Skeletal muscle tissue (tissue), 4 donors: ENCODE results near the gene DNMT3A. TPM values are rescaled to one million over a fixed set of nuclear protein-coding genes. Genes with fewer than 3 reads are reported as not detected.
A peak's percentile ranks its signal among the peaks of the same experiment; 100 is the strongest.

Source experiments
- H3K27ac ChIP-seq: one replicate; pipeline ENCODE4 v1.7.0; 2013; ENCODE audit warnings: mild to moderate bottlenecking, low read depth, low read length, inconsistent platforms
- H3K27me3 ChIP-seq, 3 donors: one replicate each; pipeline ENCODE4 v1.7.0; 2013; ENCODE audit warnings: low read length in 3 of 3; ENCODE audit not compliant: control insufficient read depth in 3 of 3, insufficient read depth in 3 of 3
- H3K36me3 ChIP-seq, 3 donors: one replicate each; pipeline ENCODE4 v1.7.0; 2013; ENCODE audit warnings: low read length in 3 of 3; ENCODE audit not compliant: control insufficient read depth in 3 of 3, insufficient read depth in 3 of 3
- H3K4me1 ChIP-seq, 3 donors: one replicate each; pipeline ENCODE4 v1.7.0; 2013; ENCODE audit warnings: low read length in 3 of 3, mild to moderate bottlenecking in 3 of 3; ENCODE audit not compliant: control insufficient read depth in 3 of 3, insufficient read depth in 3 of 3
- H3K4me3 ChIP-seq, 3 donors: one replicate each; pipeline ENCODE4 v1.7.0; 2013; ENCODE audit warnings: low read length in 3 of 3
- H3K9ac ChIP-seq, 3 donors: one replicate each; pipeline ENCODE4 v1.7.0; 2013; ENCODE audit warnings: low read length in 3 of 3, mild to moderate bottlenecking in 3 of 3, moderate library complexity in 2 of 3, low read depth in 1 of 3
- H3K9me3 ChIP-seq, 3 donors: one replicate each; pipeline ENCODE4 v1.7.0; 2013; ENCODE audit warnings: low read length in 3 of 3; ENCODE audit not compliant: control insufficient read depth in 3 of 3
- total RNA-seq: library from RNA; depleted of rRNA; stranded (reverse); fragments of >200 nt; gene quantifications from one replicate; pipeline ENCODE4 v1.2.3, GENCODE V29; 2014
- donor health status: Osteomylitis.

Gene DNMT3A
- total RNA-seq, 1 donor from 2014 or later: 62.1 TPM

DNA sequence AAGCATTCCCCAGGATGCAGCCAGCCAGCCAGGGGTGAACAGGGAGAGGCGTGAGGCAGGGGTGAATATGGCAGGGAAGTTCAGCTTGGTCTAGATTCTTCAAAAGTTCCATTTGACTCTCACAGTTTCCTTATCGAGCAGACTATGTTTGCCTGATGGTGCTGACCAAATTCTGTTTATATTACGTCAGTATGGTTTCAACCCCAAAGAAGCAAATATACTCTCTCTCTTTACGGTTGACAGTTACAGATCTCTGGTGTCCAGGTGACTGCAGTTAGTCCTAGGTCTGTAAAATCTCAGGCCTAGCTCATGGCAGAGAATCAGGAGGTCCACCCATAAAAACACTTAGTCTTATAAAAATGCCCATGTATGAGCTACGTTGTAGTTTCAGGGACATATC is 38.3 kb upstream of the DNMT3A start:
- Histone ChIP-seq H3K9ac (no peak overlapping the region), H3K36me3 (no peaks in the 10 kb centered on the region), H3K27ac (no peak overlapping the region), H3K4me3 (no peak overlapping the region), H3K4me1 (peaks cover 44 to 56% (median 51%) of the 10 kb centered on the region in 3 donors), H3K9me3 (no peaks in the 10 kb centered on the region), H3K27me3 (no peaks in the 10 kb centered on the region)

GRCh38 chr2:25379535-25379934 is 37.8 kb upstream of the DNMT3A start:
- H3K4me1 ChIP-seq: peaks cover 44 to 56% (median 51%) of the 10 kb centered on the region in 3 donors
- H3K36me3 ChIP-seq: no peaks in the 10 kb centered on the region
- H3K9me3 ChIP-seq: no peaks in the 10 kb centered on the region
- H3K9ac ChIP-seq: no peak overlapping the region
- H3K4me3 ChIP-seq: no peak overlapping the region
- no peaks in the 10 kb centered on the region for H3K27me3 ChIP-seq
- no peak overlapping the region for H3K27ac ChIP-seq

DNA sequence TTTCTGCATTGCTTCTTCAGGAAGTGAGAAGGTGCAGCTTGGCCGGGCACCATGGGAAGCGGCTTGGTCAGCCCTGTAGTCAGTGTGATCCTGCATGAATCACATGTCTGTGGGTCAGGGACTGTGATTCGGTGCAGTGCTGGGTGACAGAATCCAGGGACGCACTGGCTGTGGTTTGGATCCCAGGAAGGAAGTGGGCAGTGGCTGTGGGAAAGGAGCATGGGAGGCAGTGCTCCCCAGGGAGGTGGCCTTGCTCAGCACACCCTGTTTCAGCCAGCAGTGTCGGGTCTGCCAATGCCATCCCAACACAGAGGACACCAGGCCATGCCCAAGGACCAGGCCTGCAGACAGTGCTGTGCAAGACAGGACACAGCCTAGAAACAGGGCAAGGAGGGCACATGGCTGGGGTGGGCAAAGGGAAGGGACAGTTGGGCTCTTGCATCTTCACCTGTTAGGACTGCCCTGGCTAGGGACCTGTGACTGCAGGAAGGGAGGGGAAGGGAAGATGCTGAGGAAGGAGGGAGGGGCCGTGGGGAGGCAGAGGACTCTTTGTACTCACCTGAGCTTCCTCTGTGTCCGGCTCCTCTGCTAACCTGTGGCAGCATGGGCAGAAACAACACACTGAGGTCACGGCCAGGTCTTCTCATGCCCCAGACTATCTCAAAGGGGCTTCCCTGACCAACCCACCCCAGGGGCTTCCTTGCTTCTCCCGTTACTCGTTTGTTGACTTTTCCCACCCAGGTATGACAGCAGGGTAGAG is 37.2 kb upstream of the DNMT3A start:
- Histone ChIP-seq H3K4me1 (peaks cover 44 to 57% (median 48%) of the 10 kb centered on the region in 3 donors), H3K36me3 (no peaks in the 10 kb centered on the region), H3K9ac (peak overlapping the region in 2 of 3 donors; percentile 13 to 33), H3K27me3 (no peaks in the 10 kb centered on the region), H3K27ac (no peak overlapping the region), H3K4me3 (no peak overlapping the region), H3K9me3 (no peaks in the 10 kb centered on the region)

- Histone ChIP-seq H3K27me3 (no peaks in the 10 kb centered on the region), H3K4me3 (peak overlapping the region in 1 of 3 donors; percentile 62), H3K9me3 (no peaks in the 10 kb centered on the region), H3K36me3 (no peaks in the 10 kb centered on the region), H3K27ac (no peak overlapping the region), H3K9ac (peak overlapping the region in 1 of 3 donors; percentile 33), H3K4me1 (peaks cover 52 to 67% (median 57%) of the 10 kb centered on the region in 3 donors)
Measured at GRCh38 chr2:25377822-25378421, 36.2 kb upstream of the DNMT3A start.

GRCh38 chr2:25376750-25377621 is 35.3 kb upstream of the DNMT3A start:
- peak overlapping the region; percentile 61 to 82 (median 66) for H3K9ac ChIP-seq

DNA sequence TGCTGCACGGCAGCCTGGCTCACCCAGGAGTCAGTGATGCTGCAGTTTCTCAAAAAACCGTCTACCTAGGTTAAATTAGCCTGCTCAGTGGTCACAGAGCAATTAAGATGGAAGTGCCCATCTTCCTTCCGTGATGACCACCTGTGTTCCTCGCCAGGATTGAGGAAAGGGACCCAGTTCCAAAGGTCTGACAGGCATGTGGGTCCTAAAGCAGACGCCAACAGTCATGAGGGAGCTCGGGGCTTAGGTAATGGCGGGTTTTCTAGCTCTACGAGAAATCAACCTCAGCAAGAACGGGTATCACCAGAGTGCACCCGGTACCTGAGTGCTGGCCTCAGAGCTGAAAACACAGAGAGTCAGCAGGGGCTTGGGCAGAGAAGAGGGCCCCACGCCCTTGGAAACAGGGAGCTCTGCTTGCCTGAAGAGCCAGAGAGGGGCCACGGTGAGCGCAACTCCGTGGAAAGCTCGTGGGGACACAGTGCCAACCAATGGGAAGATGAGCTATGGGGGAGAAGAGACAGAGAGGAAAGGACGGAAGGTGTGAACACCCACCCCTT is 34.3 kb upstream of the DNMT3A start:
- peak overlapping the region in 2 of 3 donors; percentile 39 to 58 for H3K4me3 ChIP-seq
- H3K36me3 ChIP-seq: no peaks in the 10 kb centered on the region
- peaks cover 43 to 60% (median 48%) of the 10 kb centered on the region in 3 donors for H3K4me1 ChIP-seq
- no peak overlapping the region for H3K27ac ChIP-seq
- peak overlapping the region in 2 of 3 donors; percentile 66 to 82 for H3K9ac ChIP-seq
- no peaks in the 10 kb centered on the region for H3K27me3 ChIP-seq
- H3K9me3 ChIP-seq: no peaks in the 10 kb centered on the region

More at GRCh38 chr2:25376750-25377621, 35.3 kb upstream of the DNMT3A start:
- peak overlapping the region; percentile 23 for H3K27ac ChIP-seq
- H3K9me3 ChIP-seq: no peaks in the 10 kb centered on the region
- H3K36me3 ChIP-seq: no peaks in the 10 kb centered on the region
- H3K4me3 ChIP-seq: peak overlapping the region; percentile 58 to 68 (median 62)
- no peaks in the 10 kb centered on the region for H3K27me3 ChIP-seq
- peaks cover 51 to 69% (median 57%) of the 10 kb centered on the region in 3 donors for H3K4me1 ChIP-seq

DNA sequence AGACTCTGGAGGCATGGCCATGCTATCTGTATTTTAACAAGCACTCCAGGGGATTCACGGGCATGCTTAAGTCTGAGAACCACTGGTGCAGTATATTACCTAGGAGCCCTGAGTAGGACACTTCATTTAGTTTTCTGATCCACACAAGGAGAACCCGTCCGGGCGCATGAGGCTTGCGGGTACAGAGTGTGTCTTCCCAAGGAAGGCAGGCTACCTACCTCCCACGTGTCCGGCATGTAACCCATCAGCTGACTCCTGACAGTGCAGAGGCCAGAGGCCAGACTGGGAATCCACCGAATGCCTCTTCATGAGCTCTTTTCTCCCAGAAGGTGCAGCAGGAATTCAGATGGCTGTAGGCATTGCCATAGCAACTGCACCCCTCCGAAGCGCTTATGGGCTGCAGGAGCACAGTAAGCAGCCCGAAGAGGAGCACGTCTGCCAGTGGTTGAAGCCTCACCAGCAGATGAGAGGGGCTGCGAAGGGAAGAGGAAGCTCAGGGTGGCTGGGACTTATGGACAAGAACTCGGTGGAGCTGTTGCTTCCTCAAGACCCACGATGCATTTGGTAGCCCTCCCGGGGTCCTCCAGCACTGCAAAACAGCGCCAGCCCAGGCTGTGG is 33.8 kb upstream of the DNMT3A start:
- H3K4me3 ChIP-seq: no peak overlapping the region
- peaks cover 37 to 55% (median 43%) of the 10 kb centered on the region in 3 donors for H3K4me1 ChIP-seq
- no peaks in the 10 kb centered on the region for H3K27me3 ChIP-seq
- H3K9ac ChIP-seq: no peak overlapping the region
- no peak overlapping the region for H3K27ac ChIP-seq
- no peaks in the 10 kb centered on the region for H3K9me3 ChIP-seq
- H3K36me3 ChIP-seq: no peaks in the 10 kb centered on the region

- no peak overlapping the region for H3K4me3 ChIP-seq
- H3K9ac ChIP-seq: no peak overlapping the region
- H3K4me1 ChIP-seq: peaks cover 32 to 48% (median 37%) of the 10 kb centered on the region in 3 donors
- no peaks in the 10 kb centered on the region for H3K36me3 ChIP-seq
- no peaks in the 10 kb centered on the region for H3K9me3 ChIP-seq
- H3K27ac ChIP-seq: no peak overlapping the region
- no peaks in the 10 kb centered on the region for H3K27me3 ChIP-seq
Measured at GRCh38 chr2:25374827-25375226, 33.1 kb upstream of the DNMT3A start.

DNA sequence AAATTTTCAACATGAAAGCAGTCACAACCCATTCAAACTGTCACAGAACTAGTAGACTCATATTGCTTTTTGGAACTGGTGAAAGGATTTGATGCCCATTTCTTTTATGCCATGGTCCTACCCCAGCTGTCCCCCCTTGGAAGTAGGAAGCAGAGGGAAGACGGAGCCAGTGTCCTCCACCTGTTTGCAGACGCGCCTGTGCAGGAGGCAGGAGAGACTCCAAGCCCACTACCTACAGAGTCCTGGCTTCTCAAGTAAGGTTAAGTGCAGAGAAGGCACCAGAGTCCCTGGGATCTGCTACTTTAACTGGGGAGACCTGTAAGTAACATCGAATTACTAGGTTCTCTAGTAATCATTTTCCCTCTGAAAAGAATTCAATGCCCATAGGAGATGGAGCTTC is 32.7 kb upstream of the DNMT3A start:
- Histone ChIP-seq H3K4me3 (no peak overlapping the region), H3K9ac (no peak overlapping the region), H3K9me3 (no peaks in the 10 kb centered on the region), H3K4me1 (peaks cover 32 to 44% (median 33%) of the 10 kb centered on the region in 3 donors), H3K27ac (no peak overlapping the region), H3K36me3 (no peaks in the 10 kb centered on the region), H3K27me3 (no peaks in the 10 kb centered on the region)
